Activated B cell treated with CpG ODN at 0.5 μM for 24 hours (primary cell): ENCODE data around the gene GPR176. TPM values are rescaled to one million over a fixed set of nuclear protein-coding genes. Genes with fewer than 3 reads are reported as not detected.

Experiments
- ATAC-seq: fragments of 200-7000 bp; cut with Tn5 transposase; one replicate; pipeline ENCODE4 v1.10.0; 2021; ENCODE audit warnings: low read depth, mild to moderate bottlenecking, moderate library complexity
- CTCF ChIA-PET: fragments of 350-600 bp; sonication (Branson Sonifier 250); formaldehyde crosslinking; loops from one replicate; lab custom pipeline; 2021; ENCODE audit warnings: antibody characterized with exemption; lab: Charles Lee
- POLR2A ChIA-PET: fragments of 350-600 bp; sonication (Branson Sonifier 250); formaldehyde crosslinking; loops from one replicate; lab custom pipeline; 2021; ENCODE audit warnings: antibody characterized with exemption; lab: Charles Lee
- DNase-seq: peaks from one replicate; pipeline ENCODE4 v3.0.0; 2022
- H3K27ac Mint-ChIP-seq: one replicate; pipeline ENCODE4 v1.8.0; 2020; ENCODE audit warnings: mixed read lengths
- H3K27me3 Mint-ChIP-seq: one replicate; pipeline ENCODE4 v1.8.0; 2021; ENCODE audit warnings: mixed read lengths
- H3K36me3 Mint-ChIP-seq: one replicate; pipeline ENCODE4 v1.8.0; 2021; ENCODE audit warnings: low read depth, mixed read lengths
- H3K4me1 Mint-ChIP-seq: one replicate; pipeline ENCODE4 v1.8.0; 2021; ENCODE audit warnings: mixed read lengths
- H3K4me3 Mint-ChIP-seq: one replicate; pipeline ENCODE4 v1.8.0; 2020; ENCODE audit warnings: mild to moderate bottlenecking, mixed read lengths
- H3K9me3 Mint-ChIP-seq: one replicate; pipeline ENCODE4 v1.8.0; 2020; ENCODE audit warnings: mixed read lengths
- intact Hi-C: fragments of 100-400 bp; cut with micrococcal nuclease; formaldehyde crosslinking; loops from one replicate; pipeline ENCODE4 v1.15.1; 2024
- total RNA-seq: library from RNA; stranded (reverse); gene quantifications from 2 replicates; pipeline ENCODE4 v1.2.3, GENCODE V29; 2022
- TF ChIP-seq, protein P1 (sequence below): fragments of 200-600 bp; IDR thresholded peaks from one replicate; pipeline ENCODE4 v1.8.0; 2022; ENCODE audit warnings: antibody characterized with exemption, mild to moderate bottlenecking

The GPR176 gene
- total RNA-seq, 1 donor from 2014 or later, result not detected

DNA sequence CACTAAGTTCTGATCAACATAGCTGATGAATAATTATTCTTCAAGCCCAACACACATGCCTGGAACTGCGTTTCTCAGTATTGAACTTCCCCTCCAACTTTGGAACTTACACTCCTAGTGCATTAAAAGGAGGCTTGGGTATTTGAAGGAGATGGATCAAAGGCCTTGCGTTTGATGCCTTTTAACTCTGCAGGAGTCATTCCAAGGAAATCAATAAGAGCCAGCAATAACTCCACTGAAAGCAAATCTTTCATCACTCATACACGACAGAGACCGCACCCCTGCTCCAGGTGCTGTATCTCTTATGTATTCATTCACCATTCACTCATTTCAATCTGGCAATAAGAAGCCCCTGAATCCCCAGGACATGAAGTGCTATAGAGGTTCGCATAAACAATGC is 123.5 kb downstream of the GPR176 start:
- TF ChIP-seq, protein P1, sequence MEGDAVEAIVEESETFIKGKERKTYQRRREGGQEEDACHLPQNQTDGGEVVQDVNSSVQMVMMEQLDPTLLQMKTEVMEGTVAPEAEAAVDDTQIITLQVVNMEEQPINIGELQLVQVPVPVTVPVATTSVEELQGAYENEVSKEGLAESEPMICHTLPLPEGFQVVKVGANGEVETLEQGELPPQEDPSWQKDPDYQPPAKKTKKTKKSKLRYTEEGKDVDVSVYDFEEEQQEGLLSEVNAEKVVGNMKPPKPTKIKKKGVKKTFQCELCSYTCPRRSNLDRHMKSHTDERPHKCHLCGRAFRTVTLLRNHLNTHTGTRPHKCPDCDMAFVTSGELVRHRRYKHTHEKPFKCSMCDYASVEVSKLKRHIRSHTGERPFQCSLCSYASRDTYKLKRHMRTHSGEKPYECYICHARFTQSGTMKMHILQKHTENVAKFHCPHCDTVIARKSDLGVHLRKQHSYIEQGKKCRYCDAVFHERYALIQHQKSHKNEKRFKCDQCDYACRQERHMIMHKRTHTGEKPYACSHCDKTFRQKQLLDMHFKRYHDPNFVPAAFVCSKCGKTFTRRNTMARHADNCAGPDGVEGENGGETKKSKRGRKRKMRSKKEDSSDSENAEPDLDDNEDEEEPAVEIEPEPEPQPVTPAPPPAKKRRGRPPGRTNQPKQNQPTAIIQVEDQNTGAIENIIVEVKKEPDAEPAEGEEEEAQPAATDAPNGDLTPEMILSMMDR, result no peak
- Mint-ChIP-seq H3K9me3 (no peaks in the 10 kb centered on the region), H3K27me3 (peaks cover 28% of the 10 kb centered on the region), H3K4me1 (no peaks in the 10 kb centered on the region), H3K36me3 (no peaks in the 10 kb centered on the region), H3K27ac (no peak overlapping the region), H3K4me3 (no peak overlapping the region)
- CTCF ChIA-PET, result no interaction called here
- POLR2A ChIA-PET, result interaction anchor here (0.9 kb wide), 1 partner anchor 14 kb away, joined by 4 read pairs; the partner anchor contains the start of gene FSIP1
- intact Hi-C loops, result no loop called here
- DNase-seq, result no peak
- ATAC-seq, result no peak

GRCh38 chr15:39795486-39795885 is 124.6 kb downstream of the GPR176 start:
- intact Hi-C loops, result no loop called here
- ATAC-seq (no peak), DNase-seq (no peak)
- no peak overlapping the region for H3K27ac Mint-ChIP-seq
- H3K4me1 Mint-ChIP-seq, result no peaks in the 10 kb centered on the region
- H3K36me3 Mint-ChIP-seq, result no peaks in the 10 kb centered on the region
- no peak overlapping the region for H3K4me3 Mint-ChIP-seq
- POLR2A ChIA-PET, result no interaction called here
- TF ChIP-seq, protein P1, result no peak
- H3K9me3 Mint-ChIP-seq, result no peaks in the 10 kb centered on the region
- peaks cover 26% of the 10 kb centered on the region for H3K27me3 Mint-ChIP-seq
- CTCF ChIA-PET, result no interaction called here

- H3K27ac Mint-ChIP-seq, result no peak overlapping the region
- DNase-seq, result no peak
- POLR2A ChIA-PET, result interaction anchor here (1.1 kb wide), 1 partner anchor 12 kb away, joined by 5 read pairs; the partner anchor contains the start of gene FSIP1
- H3K9me3 Mint-ChIP-seq, result no peaks in the 10 kb centered on the region
- no peaks in the 10 kb centered on the region for H3K36me3 Mint-ChIP-seq
- H3K27me3 Mint-ChIP-seq, result peaks cover 26% of the 10 kb centered on the region
- TF ChIP-seq, protein P1, result no peak
- CTCF ChIA-PET, result no interaction called here
- H3K4me3 Mint-ChIP-seq, result no peak overlapping the region
- H3K4me1 Mint-ChIP-seq, result no peaks in the 10 kb centered on the region
- ATAC-seq, result no peak
- intact Hi-C loops, result no loop called here
Measured at GRCh38 chr15:39794954-39795353, 125.1 kb downstream of the GPR176 start.

DNA sequence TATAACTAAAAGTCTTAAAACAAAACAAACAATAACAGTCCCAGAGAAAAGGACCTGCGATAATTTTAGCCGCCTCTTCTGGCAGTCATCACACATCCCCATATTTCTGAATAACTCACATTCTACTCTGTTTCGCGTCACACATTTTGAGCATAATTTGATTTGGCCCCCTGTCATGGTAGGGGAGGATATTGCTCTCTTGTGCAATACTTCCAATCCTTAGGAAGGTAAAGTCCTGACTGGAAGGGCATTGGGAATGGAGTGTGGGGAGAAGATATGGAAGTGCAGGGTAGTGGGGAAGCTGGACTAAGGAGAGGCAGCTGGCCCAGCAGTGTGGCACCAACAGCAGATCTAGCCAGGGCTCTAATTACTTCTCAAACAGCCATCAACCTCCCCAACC is 126.1 kb downstream of the GPR176 start:
- no peaks in the 10 kb centered on the region for H3K9me3 Mint-ChIP-seq
- CTCF ChIA-PET, result interaction anchor here (1.1 kb wide), 1 partner anchor 37 kb away, joined by 3 read pairs; no protein-coding TSS in a partner anchor
- ATAC-seq (no peak), DNase-seq (no peak)
- no peak overlapping the region for H3K27ac Mint-ChIP-seq
- intact Hi-C loops, result no loop called here
- peaks cover 23% of the 10 kb centered on the region for H3K27me3 Mint-ChIP-seq
- POLR2A ChIA-PET, result interaction anchor here (1.1 kb wide), 1 partner anchor 11 kb away, joined by 5 read pairs; the partner anchor contains the start of gene FSIP1
- TF ChIP-seq, protein P1, result no peak
- H3K4me1 Mint-ChIP-seq, result no peaks in the 10 kb centered on the region
- H3K4me3 Mint-ChIP-seq, result no peak overlapping the region
- H3K36me3 Mint-ChIP-seq, result no peaks in the 10 kb centered on the region

- ATAC-seq, result no peak
- TF ChIP-seq, protein P1, result no peak
- Mint-ChIP-seq H3K4me1 (peaks cover under 1% of the 10 kb centered on the region), H3K27ac (no peak overlapping the region), H3K36me3 (no peaks in the 10 kb centered on the region), H3K27me3 (peaks cover 20% of the 10 kb centered on the region), H3K9me3 (no peaks in the 10 kb centered on the region), H3K4me3 (no peak overlapping the region)
- ChIA-PET CTCF (no interaction called here), POLR2A (no interaction called here)
- no peak for DNase-seq
- intact Hi-C loops, result no loop called here
Measured at GRCh38 chr15:39792844-39793335, 127.2 kb downstream of the GPR176 start.
